Rectal smooth muscle tissue (tissue), 1 donor: Measurements from ENCODE around the gene BTK.

Experiments used
- H3K27ac ChIP-seq: one replicate; pipeline ENCODE4 v1.7.0; 2013; ENCODE audit warnings: low read depth, low read length, inconsistent platforms
- H3K27me3 ChIP-seq: one replicate; pipeline ENCODE4 v1.7.0; 2013; ENCODE audit warnings: low read length; ENCODE audit not compliant: control insufficient read depth, insufficient read depth
- H3K36me3 ChIP-seq: one replicate; pipeline ENCODE4 v1.7.0; 2013; ENCODE audit warnings: low read length; ENCODE audit not compliant: control insufficient read depth, insufficient read depth
- H3K4me1 ChIP-seq: one replicate; pipeline ENCODE4 v1.7.0; 2013; ENCODE audit warnings: low read length; ENCODE audit not compliant: control insufficient read depth, insufficient read depth
- H3K4me3 ChIP-seq: one replicate; pipeline ENCODE4 v1.7.0; 2013; ENCODE audit warnings: low read length
- H3K9ac ChIP-seq: one replicate; pipeline ENCODE4 v1.7.0; 2013; ENCODE audit warnings: low read length

The BTK gene

GRCh38 chrX:101388604-101389003 lies 2.6 kb upstream of the BTK start:
- H3K27ac ChIP-seq: no peak overlapping the region
- H3K27me3 ChIP-seq: no peaks in the 10 kb centered on the region
- H3K36me3 ChIP-seq: no peaks in the 10 kb centered on the region
- H3K9ac ChIP-seq: no peak overlapping the region
- no peaks in the 10 kb centered on the region for H3K4me1 ChIP-seq
- no peak overlapping the region for H3K4me3 ChIP-seq

GRCh38 chrX:101386542-101386885 lies 523 bp upstream of the BTK start:
- H3K4me1 ChIP-seq: no peaks in the 10 kb centered on the region
- H3K36me3 ChIP-seq: no peaks in the 10 kb centered on the region
- no peak overlapping the region for H3K27ac ChIP-seq

GRCh38 chrX:101385026-101385684 lies 836 bp downstream of the BTK start:
- Histone ChIP-seq H3K36me3 (no peaks in the 10 kb centered on the region), H3K9ac (no peak overlapping the region), H3K4me1 (no peaks in the 10 kb centered on the region), H3K4me3 (peak overlapping the region; percentile 4), H3K27me3 (no peaks in the 10 kb centered on the region), H3K27ac (no peak overlapping the region)

More at GRCh38 chrX:101386542-101386885, 523 bp upstream of the BTK start:
- Histone ChIP-seq H3K4me3 (no peak overlapping the region), H3K27me3 (no peaks in the 10 kb centered on the region), H3K9ac (no peak overlapping the region)

DNA sequence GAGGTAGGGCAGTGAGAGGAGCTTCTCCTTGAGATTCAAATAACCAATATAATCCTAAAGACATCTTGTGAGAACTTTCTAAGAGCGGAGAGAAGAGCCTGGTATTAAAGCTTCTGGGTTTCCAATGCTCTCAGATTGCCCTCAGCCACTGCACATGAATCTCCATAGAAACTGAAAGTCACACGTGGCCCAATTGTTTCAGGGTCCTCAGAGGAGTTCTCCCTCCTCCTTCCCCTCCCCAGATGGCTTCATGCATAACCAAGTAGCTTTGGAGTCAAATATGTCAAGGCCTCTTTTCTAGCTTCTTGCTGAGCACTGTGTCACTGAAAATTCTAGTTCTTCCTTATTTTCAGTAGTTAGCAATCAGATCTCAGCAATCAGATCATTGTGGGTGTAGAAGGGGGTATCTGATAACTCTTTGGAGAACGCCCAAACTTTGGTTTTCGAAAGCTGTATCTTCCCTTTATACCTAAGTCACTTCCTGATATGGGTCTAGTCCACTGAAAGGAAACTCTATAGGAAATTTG lies 2.2 kb downstream of the BTK start:
- no peaks in the 10 kb centered on the region for H3K36me3 ChIP-seq
- H3K27ac ChIP-seq: no peak overlapping the region
- no peak overlapping the region for H3K9ac ChIP-seq
- H3K27me3 ChIP-seq: no peaks in the 10 kb centered on the region
- no peak overlapping the region for H3K4me3 ChIP-seq
- H3K4me1 ChIP-seq: no peaks in the 10 kb centered on the region

DNA sequence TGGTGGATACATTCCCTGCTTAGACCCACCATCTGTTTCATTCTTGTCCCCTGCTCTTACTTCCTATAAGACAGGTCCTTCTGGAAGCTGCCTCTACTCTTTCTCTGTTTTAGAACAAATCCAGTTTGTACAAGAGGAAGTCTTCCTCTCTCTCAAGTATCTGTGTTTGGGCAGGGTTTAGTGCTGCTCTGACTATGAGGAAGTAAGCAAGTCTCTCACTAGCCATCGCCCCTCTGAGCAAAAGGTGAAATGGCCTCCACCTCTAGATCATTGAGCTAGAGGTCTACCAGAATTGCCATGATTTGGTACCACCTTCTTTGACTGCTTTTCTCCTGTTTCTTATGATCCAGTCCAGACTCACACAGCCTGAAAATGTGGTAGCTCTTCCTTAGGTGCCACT lies 8.4 kb downstream of the BTK start:
- Histone ChIP-seq H3K27me3 (peaks cover 3% of the 10 kb centered on the region), H3K4me1 (no peaks in the 10 kb centered on the region), H3K27ac (no peak overlapping the region), H3K36me3 (no peaks in the 10 kb centered on the region), H3K9ac (no peak overlapping the region), H3K4me3 (no peak overlapping the region)

- Histone ChIP-seq H3K4me1 (no peaks in the 10 kb centered on the region), H3K27me3 (no peaks in the 10 kb centered on the region), H3K36me3 (no peaks in the 10 kb centered on the region), H3K27ac (no peak overlapping the region), H3K4me3 (no peak overlapping the region), H3K9ac (no peak overlapping the region)
Measured at GRCh38 chrX:101370888-101371504, 15.0 kb downstream of the BTK start.

DNA sequence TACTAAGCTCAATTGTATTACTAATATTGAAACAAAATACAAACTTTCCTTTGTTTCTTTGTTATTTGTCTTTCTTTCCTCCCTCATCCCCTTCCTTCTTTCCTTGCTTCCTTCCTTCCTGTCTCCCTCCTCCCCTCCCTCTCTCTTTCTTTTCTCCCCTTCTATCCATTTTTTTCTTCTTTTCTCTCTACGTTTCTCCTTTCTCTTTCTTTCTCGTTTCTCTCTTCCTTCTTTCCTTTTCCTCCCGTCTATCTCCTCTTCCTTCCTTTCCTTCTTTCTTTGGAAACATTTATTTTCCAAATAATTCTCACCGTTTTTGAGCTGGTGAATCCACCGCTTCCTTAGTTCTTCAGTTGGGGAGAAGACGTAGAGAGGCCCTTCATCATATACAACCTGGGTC lies 16.3 kb downstream of the BTK start:
- Histone ChIP-seq H3K27me3 (no peaks in the 10 kb centered on the region), H3K9ac (no peak overlapping the region), H3K36me3 (no peaks in the 10 kb centered on the region), H3K4me1 (no peaks in the 10 kb centered on the region), H3K27ac (no peak overlapping the region), H3K4me3 (no peak overlapping the region)

DNA sequence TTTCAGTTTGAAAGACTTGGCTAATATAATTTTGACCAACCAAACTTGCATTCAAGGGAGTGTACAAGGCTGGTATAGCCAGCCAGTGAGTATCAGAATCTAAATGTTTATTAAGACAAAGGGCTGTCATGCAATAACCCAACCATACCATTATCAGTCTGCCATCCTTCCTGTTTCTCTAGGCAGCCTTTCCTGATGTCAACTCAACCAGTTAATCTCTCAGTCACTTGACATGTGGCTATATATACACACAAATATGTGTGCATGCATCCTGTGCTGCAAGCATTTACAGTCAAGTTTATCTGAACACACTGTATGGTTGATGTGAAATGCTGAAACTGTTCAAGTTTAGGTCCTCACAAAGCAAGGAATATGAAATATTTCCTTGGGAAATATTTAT lies 17.2 kb downstream of the BTK start:
- no peaks in the 10 kb centered on the region for H3K4me1 ChIP-seq
- no peaks in the 10 kb centered on the region for H3K36me3 ChIP-seq
- H3K27me3 ChIP-seq: no peaks in the 10 kb centered on the region
- H3K4me3 ChIP-seq: no peak overlapping the region
- no peak overlapping the region for H3K27ac ChIP-seq
- no peak overlapping the region for H3K9ac ChIP-seq

- Histone ChIP-seq H3K27ac (no peak overlapping the region), H3K4me1 (no peaks in the 10 kb centered on the region), H3K9ac (no peak overlapping the region), H3K4me3 (no peak overlapping the region), H3K27me3 (peaks cover 2% of the 10 kb centered on the region), H3K36me3 (no peaks in the 10 kb centered on the region)
Measured at GRCh38 chrX:101365301-101365795, 20.6 kb downstream of the BTK start.

GRCh38 chrX:101362757-101363156 lies 23.2 kb downstream of the BTK start:
- no peaks in the 10 kb centered on the region for H3K36me3 ChIP-seq
- H3K27me3 ChIP-seq: peaks cover 2% of the 10 kb centered on the region
- H3K27ac ChIP-seq: no peak overlapping the region
- H3K9ac ChIP-seq: no peak overlapping the region
- H3K4me3 ChIP-seq: no peak overlapping the region
- no peaks in the 10 kb centered on the region for H3K4me1 ChIP-seq

DNA sequence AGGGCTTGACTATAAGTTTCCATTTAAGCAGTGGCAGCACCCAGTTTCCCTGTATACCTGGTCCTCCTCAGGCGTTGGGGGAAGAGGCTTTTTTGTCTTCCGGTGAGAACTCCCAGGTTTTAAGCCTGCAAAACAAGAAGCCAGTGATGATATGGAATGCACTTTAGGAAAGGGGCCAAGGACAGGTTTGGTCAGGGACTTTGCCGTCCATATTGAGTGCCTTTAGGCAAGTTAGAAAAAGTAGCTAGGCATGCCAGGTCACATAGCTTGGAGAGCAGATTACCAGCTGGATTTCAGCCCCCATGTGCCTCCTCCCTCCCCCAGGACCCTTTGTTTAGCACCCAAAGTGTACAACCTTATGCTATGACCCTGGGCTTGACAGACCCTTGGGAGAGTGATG lies 23.9 kb downstream of the BTK start:
- Histone ChIP-seq H3K4me3 (no peak overlapping the region), H3K36me3 (no peaks in the 10 kb centered on the region)

GRCh38 chrX:101360390-101360789 lies 25.6 kb downstream of the BTK start:
- Histone ChIP-seq H3K9ac (no peak overlapping the region), H3K4me1 (no peaks in the 10 kb centered on the region), H3K4me3 (no peak overlapping the region), H3K36me3 (no peaks in the 10 kb centered on the region), H3K27ac (no peak overlapping the region), H3K27me3 (peaks cover 4% of the 10 kb centered on the region)

More for the DNA sequence above, 23.9 kb downstream of the BTK start:
- Histone ChIP-seq H3K27me3 (peaks cover 2% of the 10 kb centered on the region), H3K9ac (no peak overlapping the region), H3K27ac (no peak overlapping the region), H3K4me1 (no peaks in the 10 kb centered on the region)

- Histone ChIP-seq H3K36me3 (no peaks in the 10 kb centered on the region), H3K27ac (no peak overlapping the region), H3K9ac (no peak overlapping the region), H3K27me3 (peaks cover 4% of the 10 kb centered on the region), H3K4me1 (no peaks in the 10 kb centered on the region), H3K4me3 (no peak overlapping the region)
Measured at GRCh38 chrX:101359966-101360365, 26.0 kb downstream of the BTK start.
